Measurements from ENCODE around the gene MICAL2. TPM values are rescaled to one million over a fixed set of nuclear protein-coding genes. Genes with fewer than 3 reads are reported as not detected.

The MICAL2 gene
- total RNA-seq, 1 experiment from 2014 or later: 62.9 TPM

DNA sequence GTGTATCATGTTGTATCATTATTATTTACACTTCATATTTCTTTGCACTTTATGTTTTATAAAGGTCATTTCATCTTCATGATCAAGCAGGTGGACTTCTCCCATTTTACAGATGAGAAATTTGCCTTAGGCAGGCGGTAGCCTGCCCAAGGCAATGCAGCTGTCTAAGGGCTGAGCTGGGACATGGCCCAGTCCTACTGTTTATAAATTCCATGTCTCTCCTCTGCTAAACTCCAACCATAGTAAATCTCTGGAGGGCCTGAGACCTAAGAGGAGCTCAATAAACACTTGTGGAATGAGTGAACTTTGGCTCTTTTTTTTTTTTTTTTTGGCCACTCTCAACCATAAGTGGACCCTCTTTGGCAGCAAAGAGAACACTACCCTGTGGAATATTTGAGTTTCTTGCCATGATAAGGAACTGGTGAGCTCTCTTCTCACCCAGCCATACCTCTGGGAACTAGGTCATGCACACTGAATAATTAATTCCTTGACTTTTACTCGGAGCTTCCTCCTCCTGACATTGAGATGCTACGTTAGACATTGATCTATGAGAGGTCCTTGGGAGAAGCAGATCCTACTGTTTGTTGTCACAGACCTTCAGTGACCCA is 29.9 kb downstream of the MICAL2 start:
- Histone ChIP-seq H3K36me3 (ENCODE audit: low read depth, low read length) (peaks cover 37% of the 10 kb centered on the region), H3K9me3 (ENCODE audit: low read length) (no peaks in the 10 kb centered on the region), H3K27ac (ENCODE audit: low read length) (no peak overlapping the region), H2AFZ (ENCODE audit: low read length) (no peak overlapping the region), H3K79me2 (ENCODE audit: low read length) (peaks cover 52% of the 10 kb centered on the region), H3F3A (ENCODE audit: low read length, unreplicated experiment) (no peaks in the 10 kb centered on the region), H3K27me3 (ENCODE audit: low read length) (no peaks in the 10 kb centered on the region), H3K4me2 (ENCODE audit: low read length) (no peak overlapping the region), H3K9ac (ENCODE audit: low read length) (no peak overlapping the region), H3K9me2 (replicated peaks; ENCODE audit: low read length) (no peaks in the 10 kb centered on the region), H3K4me3 (ENCODE audit: low read length) (no peak overlapping the region), H3K4me1 (ENCODE audit: insufficient read depth, low read length) (peaks cover 9% of the 10 kb centered on the region), H4K20me1 (ENCODE audit: low read length) (no peaks in the 10 kb centered on the region)
- ChIA-PET CTCF (no interaction called here), POLR2A (ENCODE audit: unreplicated experiment) (no interaction called here)
- ATAC-seq (no peak), DNase-seq (no peak)
- TF ChIP-seq, protein P1, sequence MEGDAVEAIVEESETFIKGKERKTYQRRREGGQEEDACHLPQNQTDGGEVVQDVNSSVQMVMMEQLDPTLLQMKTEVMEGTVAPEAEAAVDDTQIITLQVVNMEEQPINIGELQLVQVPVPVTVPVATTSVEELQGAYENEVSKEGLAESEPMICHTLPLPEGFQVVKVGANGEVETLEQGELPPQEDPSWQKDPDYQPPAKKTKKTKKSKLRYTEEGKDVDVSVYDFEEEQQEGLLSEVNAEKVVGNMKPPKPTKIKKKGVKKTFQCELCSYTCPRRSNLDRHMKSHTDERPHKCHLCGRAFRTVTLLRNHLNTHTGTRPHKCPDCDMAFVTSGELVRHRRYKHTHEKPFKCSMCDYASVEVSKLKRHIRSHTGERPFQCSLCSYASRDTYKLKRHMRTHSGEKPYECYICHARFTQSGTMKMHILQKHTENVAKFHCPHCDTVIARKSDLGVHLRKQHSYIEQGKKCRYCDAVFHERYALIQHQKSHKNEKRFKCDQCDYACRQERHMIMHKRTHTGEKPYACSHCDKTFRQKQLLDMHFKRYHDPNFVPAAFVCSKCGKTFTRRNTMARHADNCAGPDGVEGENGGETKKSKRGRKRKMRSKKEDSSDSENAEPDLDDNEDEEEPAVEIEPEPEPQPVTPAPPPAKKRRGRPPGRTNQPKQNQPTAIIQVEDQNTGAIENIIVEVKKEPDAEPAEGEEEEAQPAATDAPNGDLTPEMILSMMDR (conservative IDR thresholded peaks at IDR 0.05; ENCODE audit: low read depth, low read length): no peak
- TF ChIP-seq EZH2 (IDR thresholded peaks at IDR 0.05; ENCODE audit: low read length, unreplicated experiment) (no peak), EZH2phosphoT487 (IDR thresholded peaks at IDR 0.05; ENCODE audit: borderline replicate concordance, low read length) (no peak)
- no TSS peak for BruUV-seq (replicated peaks)
- intact Hi-C loops (cut with micrococcal nuclease): no loop called here

DNA sequence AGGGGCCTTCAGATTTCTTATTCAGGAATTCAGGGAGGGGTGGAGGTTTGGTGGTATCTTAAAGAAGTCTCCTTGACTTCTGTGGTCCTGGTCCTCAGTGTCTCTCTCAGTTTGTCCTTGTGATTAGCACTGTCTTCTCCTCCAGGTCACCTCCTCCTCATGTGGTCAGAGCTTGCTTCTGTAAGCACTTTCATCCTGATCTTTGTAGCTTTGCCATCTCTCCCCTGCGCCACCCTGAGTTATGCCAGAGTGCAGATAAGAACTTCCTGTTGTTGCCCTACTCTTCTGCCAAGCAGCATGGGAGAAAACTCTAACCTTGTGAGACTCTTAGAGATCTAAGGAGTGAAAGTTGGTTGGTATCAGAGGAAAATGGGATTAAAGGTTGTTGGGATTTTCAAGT is 30.9 kb downstream of the MICAL2 start:
- Histone ChIP-seq H3K9me2 (replicated peaks; ENCODE audit: low read length) (no peaks in the 10 kb centered on the region), H3K27me3 (ENCODE audit: low read length) (no peaks in the 10 kb centered on the region), H3K27ac (ENCODE audit: low read length) (no peak overlapping the region), H2AFZ (ENCODE audit: low read length) (no peak overlapping the region), H3K9ac (ENCODE audit: low read length) (no peak overlapping the region), H4K20me1 (ENCODE audit: low read length) (no peaks in the 10 kb centered on the region), H3K36me3 (ENCODE audit: low read depth, low read length) (peaks cover 37% of the 10 kb centered on the region), H3K9me3 (ENCODE audit: low read length) (no peaks in the 10 kb centered on the region), H3K4me2 (ENCODE audit: low read length) (no peak overlapping the region), H3F3A (ENCODE audit: low read length, unreplicated experiment) (no peaks in the 10 kb centered on the region), H3K79me2 (ENCODE audit: low read length) (peaks cover 43% of the 10 kb centered on the region), H3K4me1 (ENCODE audit: insufficient read depth, low read length) (peaks cover 9% of the 10 kb centered on the region), H3K4me3 (ENCODE audit: low read length) (no peak overlapping the region)
- ATAC-seq: no peak
- ChIA-PET POLR2A (ENCODE audit: unreplicated experiment) (no interaction called here), CTCF (no interaction called here)
- intact Hi-C loops (cut with micrococcal nuclease): no loop called here
- no peak for TF ChIP-seq EZH2phosphoT487 (IDR thresholded peaks at IDR 0.05; ENCODE audit: borderline replicate concordance, low read length)
- TF ChIP-seq, protein P1 (conservative IDR thresholded peaks at IDR 0.05; ENCODE audit: low read depth, low read length): no peak
- no peak for DNase-seq
- no TSS peak for BruUV-seq (replicated peaks)

DNA sequence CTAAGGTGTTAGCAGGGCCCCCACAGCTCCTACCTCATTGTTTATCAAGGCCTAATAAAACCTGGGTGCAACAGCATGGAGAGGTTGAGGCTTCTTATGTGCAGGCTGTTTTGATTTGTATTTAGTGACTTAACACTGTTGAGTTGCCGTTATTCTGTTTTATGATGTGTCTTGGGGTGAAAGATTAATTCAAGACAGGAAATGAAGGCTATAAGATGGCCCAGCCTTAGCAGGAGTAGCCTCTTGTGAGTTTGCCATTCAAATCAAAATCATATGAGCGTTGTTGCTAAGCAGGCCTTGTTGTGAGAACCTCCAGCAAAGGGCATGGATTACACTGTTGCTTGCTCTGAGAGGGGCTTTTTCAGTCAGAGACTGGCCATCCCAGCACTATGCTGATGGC is 31.8 kb downstream of the MICAL2 start:
- H3K36me3 ChIP-seq (ENCODE audit: low read depth, low read length): peaks cover 37% of the 10 kb centered on the region
- ChIA-PET CTCF (no interaction called here), POLR2A (ENCODE audit: unreplicated experiment) (no interaction called here)
- TF ChIP-seq EZH2phosphoT487 (IDR thresholded peaks at IDR 0.05; ENCODE audit: borderline replicate concordance, low read length) (no peak), EZH2 (IDR thresholded peaks at IDR 0.05; ENCODE audit: low read length, unreplicated experiment) (no peak)
- TF ChIP-seq, protein P1 (conservative IDR thresholded peaks at IDR 0.05; ENCODE audit: low read depth, low read length): no peak
- no TSS peak for BruUV-seq (replicated peaks)
- H3K9me2 ChIP-seq (replicated peaks; ENCODE audit: low read length): no peaks in the 10 kb centered on the region
- no peaks in the 10 kb centered on the region for H4K20me1 ChIP-seq (ENCODE audit: low read length)
- DNase-seq (no peak), ATAC-seq (no peak)
- H3K4me1 ChIP-seq (ENCODE audit: insufficient read depth, low read length): peaks cover 9% of the 10 kb centered on the region
- no peak overlapping the region for H2AFZ ChIP-seq (ENCODE audit: low read length)
- no peaks in the 10 kb centered on the region for H3K9me3 ChIP-seq (ENCODE audit: low read length)
- no peak overlapping the region for H3K27ac ChIP-seq (ENCODE audit: low read length)
- H3K79me2 ChIP-seq (ENCODE audit: low read length): peaks cover 36% of the 10 kb centered on the region
- H3K27me3 ChIP-seq (ENCODE audit: low read length): no peaks in the 10 kb centered on the region
- no peak overlapping the region for H3K9ac ChIP-seq (ENCODE audit: low read length)
- H3F3A ChIP-seq (ENCODE audit: low read length, unreplicated experiment): no peaks in the 10 kb centered on the region
- no peak overlapping the region for H3K4me3 ChIP-seq (ENCODE audit: low read length)
- H3K4me2 ChIP-seq (ENCODE audit: low read length): no peak overlapping the region
- intact Hi-C loops (cut with micrococcal nuclease): no loop called here

Measured in PC-3 (cell line).